Mesodermal cell (in vitro differentiated cells): ENCODE data around the gene ILF3.

ENCODE experiments used
- H3K27ac ChIP-seq: 2 replicates; pipeline ENCODE4 v1.7.0; 2013; ENCODE audit warnings: mild to moderate bottlenecking, low read depth, low read length, moderate library complexity; ENCODE audit not compliant: severe bottlenecking
- H3K36me3 ChIP-seq: 2 replicates; pipeline ENCODE4 v1.7.1; 2013; ENCODE audit warnings: mild to moderate bottlenecking, low read length, moderate library complexity; ENCODE audit not compliant: control insufficient read depth, insufficient read depth
- H3K4me1 ChIP-seq: one replicate; pipeline ENCODE4 v1.7.1; 2013; ENCODE audit warnings: mild to moderate bottlenecking, low read length; ENCODE audit not compliant: insufficient read depth, control insufficient read depth, poor library complexity, severe bottlenecking
- H3K4me3 ChIP-seq: 2 replicates; pipeline ENCODE4 v1.7.0; 2013; ENCODE audit warnings: low read length, control low read depth, mild to moderate bottlenecking; ENCODE audit not compliant: insufficient read depth, poor library complexity, severe bottlenecking; ENCODE audit errors: extremely low read depth
- H3K9me3 ChIP-seq: 2 replicates; pipeline ENCODE4 v1.7.1; 2013; ENCODE audit warnings: mild to moderate bottlenecking, low read length, moderate library complexity; ENCODE audit not compliant: control insufficient read depth
- WGBS, 2 experiments: methylation state at CpG; one replicate each; pipeline ENCODE4 v1.1.5; 2013; ENCODE audit warnings: missing lambda C conversion rate in 2 of 2; ENCODE audit not compliant: insufficient coverage in 2 of 2; 5-methylcytosine and 5-hydroxymethylcytosine counted together

The ILF3 gene

GRCh38 chr19:10718205-10719196 lies 64.4 kb downstream of the ILF3 start:
- Histone ChIP-seq H3K9me3 (no peaks in the 10 kb centered on the region), H3K4me3 (peak overlapping the region; percentile 82), H3K4me1 (peaks cover 12% of the 10 kb centered on the region), H3K27ac (peak overlapping the region; percentile 90), H3K36me3 (peaks cover 21% of the 10 kb centered on the region)
- 2% methylated on average over 68 to 70 of the region's 70 CpGs for WGBS, 2 experiments

GRCh38 chr19:10719466-10719961 lies 65.4 kb downstream of the ILF3 start:
- H3K4me3 ChIP-seq: peak overlapping the region; percentile 82
- 89 to 98% methylated on average over 3 to 4 of the region's 5 CpGs for WGBS, 2 experiments

GRCh38 chr19:10720607-10721125 lies 66.5 kb downstream of the ILF3 start:
- Histone ChIP-seq H3K9me3 (no peaks in the 10 kb centered on the region), H3K4me3 (no peak overlapping the region), H3K27ac (no peak overlapping the region), H3K4me1 (peaks cover 12% of the 10 kb centered on the region), H3K36me3 (peaks cover 26% of the 10 kb centered on the region)
- 97% methylated on average over 3 to 5 of the region's 6 CpGs for WGBS, 2 experiments

More at GRCh38 chr19:10719466-10719961, 65.4 kb downstream of the ILF3 start:
- no peaks in the 10 kb centered on the region for H3K9me3 ChIP-seq
- peaks cover 17% of the 10 kb centered on the region for H3K36me3 ChIP-seq
- H3K27ac ChIP-seq: no peak overlapping the region
- H3K4me1 ChIP-seq: peaks cover 12% of the 10 kb centered on the region

- Histone ChIP-seq H3K4me3 (no peak overlapping the region), H3K9me3 (no peaks in the 10 kb centered on the region), H3K4me1 (peaks cover 12% of the 10 kb centered on the region), H3K27ac (no peak overlapping the region), H3K36me3 (peaks cover 44% of the 10 kb centered on the region)
- WGBS, 2 experiments: 90 to 96% methylated on average over 3 of the region's 3 CpGs
These were observed 69.4 kb downstream of the ILF3 start for GRCh38 chr19:10723591-10723990.

- Histone ChIP-seq H3K27ac (no peak overlapping the region), H3K36me3 (peaks cover 46% of the 10 kb centered on the region), H3K9me3 (no peaks in the 10 kb centered on the region), H3K4me1 (peaks cover 3% of the 10 kb centered on the region), H3K4me3 (no peak overlapping the region)
- WGBS, 2 experiments: 98% methylated on average over 10 to 11 of the region's 12 CpGs
These were observed 70.5 kb downstream of the ILF3 start for GRCh38 chr19:10724573-10725071.

- peaks cover 48% of the 10 kb centered on the region for H3K36me3 ChIP-seq
- H3K4me3 ChIP-seq: no peak overlapping the region
- no peaks in the 10 kb centered on the region for H3K4me1 ChIP-seq
- H3K27ac ChIP-seq: no peak overlapping the region
- no peaks in the 10 kb centered on the region for H3K9me3 ChIP-seq
- 92 to 96% methylated on average over 4 of the region's 4 CpGs for WGBS, 2 experiments
These were observed 71.3 kb downstream of the ILF3 start for GRCh38 chr19:10725415-10725814.

- WGBS, 2 experiments: 96 to 98% methylated on average over 5 to 7 of the region's 10 CpGs
These were observed 72.1 kb downstream of the ILF3 start for GRCh38 chr19:10726268-10726667.

GRCh38 chr19:10727685-10728201 lies 73.6 kb downstream of the ILF3 start:
- Histone ChIP-seq H3K9me3 (no peaks in the 10 kb centered on the region), H3K4me1 (no peaks in the 10 kb centered on the region), H3K4me3 (no peak overlapping the region), H3K36me3 (peaks cover 35% of the 10 kb centered on the region), H3K27ac (no peak overlapping the region)
- 91 to 96% methylated on average over 11 to 14 of the region's 14 CpGs for WGBS, 2 experiments

More at GRCh38 chr19:10726268-10726667, 72.1 kb downstream of the ILF3 start:
- no peaks in the 10 kb centered on the region for H3K9me3 ChIP-seq
- H3K4me1 ChIP-seq: no peaks in the 10 kb centered on the region
- H3K4me3 ChIP-seq: no peak overlapping the region
- no peak overlapping the region for H3K27ac ChIP-seq
- peaks cover 46% of the 10 kb centered on the region for H3K36me3 ChIP-seq

GRCh38 chr19:10729411-10729810 lies 75.3 kb downstream of the ILF3 start:
- no peaks in the 10 kb centered on the region for H3K4me1 ChIP-seq
- no peaks in the 10 kb centered on the region for H3K9me3 ChIP-seq
- no peak overlapping the region for H3K4me3 ChIP-seq
- 97 to 99% methylated on average over 12 to 13 of the region's 14 CpGs for WGBS, 2 experiments
- H3K27ac ChIP-seq: no peak overlapping the region
- H3K36me3 ChIP-seq: peaks cover 35% of the 10 kb centered on the region

GRCh38 chr19:10730932-10731331 lies 76.8 kb downstream of the ILF3 start:
- WGBS, 2 experiments: 98% methylated on average over 10 to 11 of the region's 12 CpGs
- Histone ChIP-seq H3K9me3 (no peaks in the 10 kb centered on the region), H3K27ac (no peak overlapping the region), H3K4me3 (no peak overlapping the region), H3K4me1 (no peaks in the 10 kb centered on the region), H3K36me3 (peaks cover 31% of the 10 kb centered on the region)
